ENCODE results near the gene TEX22.
A peak's percentile ranks its signal among the peaks of the same experiment; 100 is the strongest.

Gene TEX22

GRCh38 chr14:105417690-105418121, 19.4 kb downstream of the TEX22 start:
- no peak for ATAC-seq (replicated peaks; ENCODE audit: extremely low read depth, poor library complexity, severe bottlenecking)
- H3K4me3 Mint-ChIP-seq, result peak overlapping the region; percentile 62
- H3K36me3 Mint-ChIP-seq (ENCODE audit: insufficient read depth), result peaks cover 7% of the 10 kb centered on the region
- H3K4me1 Mint-ChIP-seq, result peaks cover 27% of the 10 kb centered on the region
- H3K27me3 Mint-ChIP-seq, result peaks cover 17% of the 10 kb centered on the region
- H3K9me3 Mint-ChIP-seq, result no peaks in the 10 kb centered on the region
- DNase-seq (ENCODE audit: low spot score in 2 of 2), result no peak
- H3K27ac Mint-ChIP-seq (ENCODE audit: low read depth), result no peak overlapping the region

- Mint-ChIP-seq H3K27ac (ENCODE audit: low read depth) (peak overlapping the region; percentile 69), H3K27me3 (peaks cover 9% of the 10 kb centered on the region), H3K4me1 (peaks cover 23% of the 10 kb centered on the region), H3K9me3 (no peaks in the 10 kb centered on the region), H3K36me3 (ENCODE audit: insufficient read depth) (peaks cover 8% of the 10 kb centered on the region), H3K4me3 (peak overlapping the region; percentile 62)
- no peak for DNase-seq (ENCODE audit: low spot score in 2 of 2)
- ATAC-seq (replicated peaks; ENCODE audit: extremely low read depth, poor library complexity, severe bottlenecking), result no peak
These were observed 20.2 kb downstream of the TEX22 start for GRCh38 chr14:105418269-105419194.

GRCh38 chr14:105419195-105420091, 21.1 kb downstream of the TEX22 start, which contains the start of gene MTA1:
TSS of gene MTA1 (plus strand) at chr14:105419827. CDS start at chr14:105420036, 209 bp downstream.
- no peaks in the 10 kb centered on the region for H3K9me3 Mint-ChIP-seq
- H3K4me3 Mint-ChIP-seq, result peak within 1 kb of the TSS; percentile 91
- ATAC-seq (replicated peaks; ENCODE audit: extremely low read depth, poor library complexity, severe bottlenecking) (peak; percentile 44), DNase-seq (ENCODE audit: low spot score in 2 of 2) (no peak)
- H3K36me3 Mint-ChIP-seq (ENCODE audit: insufficient read depth), result peaks cover 8% of the 10 kb centered on the region
- peaks cover 23% of the 10 kb centered on the region for H3K4me1 Mint-ChIP-seq
- H3K27ac Mint-ChIP-seq (ENCODE audit: low read depth), result peak within 1 kb of the TSS; percentile 86
- H3K27me3 Mint-ChIP-seq, result no peaks in the 10 kb centered on the region

- peaks cover 8% of the 10 kb centered on the region for H3K36me3 Mint-ChIP-seq (ENCODE audit: insufficient read depth)
- H3K27ac Mint-ChIP-seq (ENCODE audit: low read depth), result peak overlapping the region; percentile 86
- no peaks in the 10 kb centered on the region for H3K27me3 Mint-ChIP-seq
- peaks cover 23% of the 10 kb centered on the region for H3K4me1 Mint-ChIP-seq
- ATAC-seq (replicated peaks; ENCODE audit: extremely low read depth, poor library complexity, severe bottlenecking), result no peak
- H3K9me3 Mint-ChIP-seq, result no peaks in the 10 kb centered on the region
- peak overlapping the region; percentile 91 for H3K4me3 Mint-ChIP-seq
- no peak for DNase-seq (ENCODE audit: low spot score in 2 of 2)
These were observed 22.0 kb downstream of the TEX22 start for GRCh38 chr14:105420101-105420973.

GRCh38 chr14:105420974-105421674, 22.8 kb downstream of the TEX22 start:
- Mint-ChIP-seq H3K27ac (ENCODE audit: low read depth) (peak overlapping the region; percentile 86), H3K9me3 (no peaks in the 10 kb centered on the region), H3K4me3 (peak overlapping the region; percentile 91), H3K4me1 (peaks cover 23% of the 10 kb centered on the region), H3K36me3 (ENCODE audit: insufficient read depth) (peaks cover 8% of the 10 kb centered on the region), H3K27me3 (no peaks in the 10 kb centered on the region)
- ATAC-seq (replicated peaks; ENCODE audit: extremely low read depth, poor library complexity, severe bottlenecking), result no peak
- DNase-seq (ENCODE audit: low spot score in 2 of 2), result no peak

GRCh38 chr14:105421723-105422615, 23.6 kb downstream of the TEX22 start:
- no peak for ATAC-seq (replicated peaks; ENCODE audit: extremely low read depth, poor library complexity, severe bottlenecking)
- H3K4me1 Mint-ChIP-seq, result peaks cover 25% of the 10 kb centered on the region

GRCh38 chr14:105422695-105423487, 24.6 kb downstream of the TEX22 start:
- Mint-ChIP-seq H3K4me1 (peaks cover 30% of the 10 kb centered on the region), H3K36me3 (ENCODE audit: insufficient read depth) (peaks cover 10% of the 10 kb centered on the region), H3K27ac (ENCODE audit: low read depth) (no peak overlapping the region), H3K4me3 (peak overlapping the region; percentile 91), H3K27me3 (no peaks in the 10 kb centered on the region), H3K9me3 (no peaks in the 10 kb centered on the region)
- ATAC-seq (replicated peaks; ENCODE audit: extremely low read depth, poor library complexity, severe bottlenecking), result no peak
- no peak for DNase-seq (ENCODE audit: low spot score in 2 of 2)

More at GRCh38 chr14:105421723-105422615, 23.6 kb downstream of the TEX22 start:
- Mint-ChIP-seq H3K36me3 (ENCODE audit: insufficient read depth) (peaks cover 8% of the 10 kb centered on the region), H3K9me3 (no peaks in the 10 kb centered on the region), H3K27ac (ENCODE audit: low read depth) (peak overlapping the region; percentile 86), H3K4me3 (peak overlapping the region; percentile 91), H3K27me3 (no peaks in the 10 kb centered on the region)
- DNase-seq (ENCODE audit: low spot score in 2 of 2), result no peak

GRCh38 chr14:105423488-105424195, 25.3 kb downstream of the TEX22 start:
- Mint-ChIP-seq H3K4me3 (no peak overlapping the region), H3K4me1 (peaks cover 30% of the 10 kb centered on the region), H3K27me3 (no peaks in the 10 kb centered on the region), H3K9me3 (no peaks in the 10 kb centered on the region), H3K36me3 (ENCODE audit: insufficient read depth) (peaks cover 10% of the 10 kb centered on the region), H3K27ac (ENCODE audit: low read depth) (no peak overlapping the region)
- ATAC-seq (replicated peaks; ENCODE audit: extremely low read depth, poor library complexity, severe bottlenecking) (no peak), DNase-seq (ENCODE audit: low spot score in 2 of 2) (no peak)

GRCh38 chr14:105424861-105425260, 26.5 kb downstream of the TEX22 start:
- H3K4me1 Mint-ChIP-seq, result peaks cover 30% of the 10 kb centered on the region
- H3K27ac Mint-ChIP-seq (ENCODE audit: low read depth), result no peak overlapping the region
- DNase-seq (ENCODE audit: low spot score in 2 of 2) (no peak), ATAC-seq (replicated peaks; ENCODE audit: extremely low read depth, poor library complexity, severe bottlenecking) (no peak)
- H3K4me3 Mint-ChIP-seq, result no peak overlapping the region
- H3K27me3 Mint-ChIP-seq, result no peaks in the 10 kb centered on the region
- H3K36me3 Mint-ChIP-seq (ENCODE audit: insufficient read depth), result peaks cover 10% of the 10 kb centered on the region
- no peaks in the 10 kb centered on the region for H3K9me3 Mint-ChIP-seq

- Mint-ChIP-seq H3K27me3 (no peaks in the 10 kb centered on the region), H3K27ac (ENCODE audit: low read depth) (no peak overlapping the region)
These were observed 27.5 kb downstream of the TEX22 start for GRCh38 chr14:105425823-105426247.

More at GRCh38 chr14:105425823-105426247, 27.5 kb downstream of the TEX22 start:
- ATAC-seq (replicated peaks; ENCODE audit: extremely low read depth, poor library complexity, severe bottlenecking) (no peak), DNase-seq (ENCODE audit: low spot score in 2 of 2) (no peak)
- Mint-ChIP-seq H3K9me3 (no peaks in the 10 kb centered on the region), H3K4me3 (no peak overlapping the region), H3K4me1 (peaks cover 27% of the 10 kb centered on the region), H3K36me3 (ENCODE audit: insufficient read depth) (peaks cover 13% of the 10 kb centered on the region)

Data from central memory CD8-positive, alpha-beta T cell (primary cell).